HUES64 (cell line): ENCODE data around the gene CDKL5. TPM values are rescaled to one million over a fixed set of nuclear protein-coding genes. Genes with fewer than 3 reads are reported as not detected.

Source experiments
- H3K27ac ChIP-seq: 2 replicates; pipeline ENCODE4 v1.7.0; 2013; ENCODE audit warnings: low read depth, low read length, inconsistent platforms
- H3K27me3 ChIP-seq: 2 replicates; pipeline ENCODE4 v1.6.1; 2013; ENCODE audit warnings: mild to moderate bottlenecking, low read length; ENCODE audit not compliant: insufficient read depth
- H3K36me3 ChIP-seq: 2 replicates; pipeline ENCODE4 v1.6.1; 2013; ENCODE audit warnings: mild to moderate bottlenecking, low read length; ENCODE audit not compliant: insufficient read depth
- H3K4me1 ChIP-seq: 2 replicates; pipeline ENCODE4 v1.6.1; 2013; ENCODE audit warnings: mild to moderate bottlenecking, low read length, moderate library complexity; ENCODE audit not compliant: insufficient read depth
- H3K4me3 ChIP-seq: 2 replicates; pipeline ENCODE4 v1.5.1; 2013; ENCODE audit warnings: mild to moderate bottlenecking, low read length, moderate library complexity
- H3K9ac ChIP-seq: 2 replicates; pipeline ENCODE4 v1.6.1; 2013; ENCODE audit warnings: mild to moderate bottlenecking, low read depth, low read length
- H3K9me3 ChIP-seq: 2 replicates; pipeline ENCODE4 v1.6.1; 2013; ENCODE audit warnings: low read depth, low read length; ENCODE audit not compliant: insufficient read depth
- WGBS: fragments of 150-250, 120-280 bp; methylation state at CpG from one replicate; pipeline ENCODE4 v1.1.7; 2013; ENCODE audit warnings: missing lambda C conversion rate; 5-methylcytosine and 5-hydroxymethylcytosine counted together
- polyA plus RNA-seq, 2 experiments: library from polyadenylated mRNA; stranded (reverse); fragments of 50-300 nt; gene quantifications; one replicate each; pipeline ENCODE4 v1.2.3, GENCODE V29; 2013

CDKL5 gene
- 5.2 TPM for polyA plus RNA-seq (2013, experiment 1 of 2)
- 5.1 TPM for polyA plus RNA-seq (2013, experiment 2 of 2)

- Histone ChIP-seq H3K36me3 (no peaks in the 10 kb centered on the region), H3K4me1 (peaks cover 22% of the 10 kb centered on the region), H3K27ac (peak within 1 kb of the TSS; percentile 77; the same call in 1 of the 2 replicates), H3K9ac (peak within 1 kb of the TSS; percentile 55; the same call in 1 of the 2 replicates), H3K27me3 (no peaks in the 10 kb centered on the region; the same call in 1 of the 2 replicates), H3K4me3 (peak within 1 kb of the TSS; percentile 82), H3K9me3 (no peaks in the 10 kb centered on the region)
- WGBS, result under 1% methylated on average over 75 of the region's 79 CpGs
Measured at GRCh38 chrX:18425199-18426003, at the start of gene CDKL5. TSS of gene CDKL5 (plus strand) at chrX:18425608. CDS start at chrX:18507097, 81,489 bp downstream.

- Histone ChIP-seq H3K9me3 (no peaks in the 10 kb centered on the region), H3K4me3 (no peak overlapping the region), H3K4me1 (no peaks in the 10 kb centered on the region), H3K27ac (no peak overlapping the region), H3K36me3 (no peaks in the 10 kb centered on the region), H3K9ac (no peak overlapping the region), H3K27me3 (no peaks in the 10 kb centered on the region)
- 32% methylated on average over 5 of the region's 6 CpGs for WGBS
Measured at GRCh38 chrX:18377796-18378195, 47.6 kb upstream of the CDKL5 start.

- no peak overlapping the region for H3K9ac ChIP-seq
- no peaks in the 10 kb centered on the region for H3K9me3 ChIP-seq
- no peak overlapping the region for H3K4me3 ChIP-seq
- WGBS, result 93% methylated on average over 2 of the region's 3 CpGs
- H3K4me1 ChIP-seq, result no peaks in the 10 kb centered on the region
- no peak overlapping the region for H3K27ac ChIP-seq
- no peaks in the 10 kb centered on the region for H3K27me3 ChIP-seq
- H3K36me3 ChIP-seq, result no peaks in the 10 kb centered on the region
Measured at GRCh38 chrX:18389966-18390365, 35.4 kb upstream of the CDKL5 start.

GRCh38 chrX:18390941-18391538, 34.4 kb upstream of the CDKL5 start:
- H3K27me3 ChIP-seq, result no peaks in the 10 kb centered on the region
- H3K4me1 ChIP-seq, result no peaks in the 10 kb centered on the region
- no peaks in the 10 kb centered on the region for H3K9me3 ChIP-seq
- 53% methylated on average over 3 of the region's 9 CpGs for WGBS
- no peak overlapping the region for H3K9ac ChIP-seq
- H3K27ac ChIP-seq, result no peak overlapping the region
- H3K4me3 ChIP-seq, result no peak overlapping the region
- no peaks in the 10 kb centered on the region for H3K36me3 ChIP-seq

GRCh38 chrX:18394477-18394876, 30.9 kb upstream of the CDKL5 start:
- 91% methylated on average over 8 of the region's 11 CpGs for WGBS
- no peaks in the 10 kb centered on the region for H3K36me3 ChIP-seq
- no peaks in the 10 kb centered on the region for H3K27me3 ChIP-seq
- H3K27ac ChIP-seq, result no peak overlapping the region
- H3K4me3 ChIP-seq, result no peak overlapping the region
- H3K9me3 ChIP-seq, result no peaks in the 10 kb centered on the region
- no peaks in the 10 kb centered on the region for H3K4me1 ChIP-seq
- H3K9ac ChIP-seq, result no peak overlapping the region

GRCh38 chrX:18401848-18402213, 23.6 kb upstream of the CDKL5 start:
- H3K9ac ChIP-seq, result no peak overlapping the region

GRCh38 chrX:18406531-18407266, 18.7 kb upstream of the CDKL5 start:
- no peak overlapping the region for H3K4me3 ChIP-seq
- no peaks in the 10 kb centered on the region for H3K4me1 ChIP-seq
- no peak overlapping the region for H3K9ac ChIP-seq
- H3K9me3 ChIP-seq, result no peaks in the 10 kb centered on the region
- H3K27ac ChIP-seq, result no peak overlapping the region
- 95% methylated on average over 8 of the region's 8 CpGs for WGBS
- H3K36me3 ChIP-seq, result no peaks in the 10 kb centered on the region
- no peaks in the 10 kb centered on the region for H3K27me3 ChIP-seq

More at GRCh38 chrX:18401848-18402213, 23.6 kb upstream of the CDKL5 start:
- Histone ChIP-seq H3K36me3 (no peaks in the 10 kb centered on the region), H3K27me3 (no peaks in the 10 kb centered on the region), H3K27ac (no peak overlapping the region), H3K4me1 (no peaks in the 10 kb centered on the region), H3K4me3 (no peak overlapping the region), H3K9me3 (no peaks in the 10 kb centered on the region)
- 89% methylated on average over 4 of the region's 4 CpGs for WGBS

GRCh38 chrX:18410038-18410437, 15.4 kb upstream of the CDKL5 start:
- H3K27ac ChIP-seq, result no peak overlapping the region
- no peaks in the 10 kb centered on the region for H3K9me3 ChIP-seq
- no peaks in the 10 kb centered on the region for H3K36me3 ChIP-seq
- H3K4me3 ChIP-seq, result no peak overlapping the region
- 88% methylated on average over 4 of the region's 5 CpGs for WGBS
- no peaks in the 10 kb centered on the region for H3K27me3 ChIP-seq
- no peaks in the 10 kb centered on the region for H3K4me1 ChIP-seq
- H3K9ac ChIP-seq, result no peak overlapping the region

GRCh38 chrX:18415386-18415785, 10.0 kb upstream of the CDKL5 start:
- Histone ChIP-seq H3K9ac (no peak overlapping the region), H3K4me3 (no peak overlapping the region), H3K4me1 (no peaks in the 10 kb centered on the region), H3K27me3 (no peaks in the 10 kb centered on the region), H3K36me3 (no peaks in the 10 kb centered on the region), H3K27ac (no peak overlapping the region), H3K9me3 (no peaks in the 10 kb centered on the region)

GRCh38 chrX:18422325-18422724, 3.1 kb upstream of the CDKL5 start:
- Histone ChIP-seq H3K9ac (no peak overlapping the region), H3K27ac (no peak overlapping the region)

GRCh38 chrX:18422886-18423285, 2.5 kb upstream of the CDKL5 start:
- Histone ChIP-seq H3K9me3 (no peaks in the 10 kb centered on the region), H3K4me1 (peaks cover 14% of the 10 kb centered on the region), H3K4me3 (no peak overlapping the region), H3K27me3 (no peaks in the 10 kb centered on the region; the same call in 1 of the 2 replicates), H3K27ac (no peak overlapping the region), H3K36me3 (no peaks in the 10 kb centered on the region), H3K9ac (no peak overlapping the region)
- 100% methylated on average over 3 of the region's 4 CpGs for WGBS

More at GRCh38 chrX:18422325-18422724, 3.1 kb upstream of the CDKL5 start:
- Histone ChIP-seq H3K9me3 (no peaks in the 10 kb centered on the region), H3K36me3 (no peaks in the 10 kb centered on the region), H3K4me1 (peaks cover 8% of the 10 kb centered on the region; the same call in 1 of the 2 replicates), H3K4me3 (no peak overlapping the region), H3K27me3 (no peaks in the 10 kb centered on the region; the same call in 1 of the 2 replicates)
- WGBS, result 89% methylated on average over 5 of the region's 5 CpGs
